Measurements from ENCODE around the gene PNPLA6.

PNPLA6 gene

DNA sequence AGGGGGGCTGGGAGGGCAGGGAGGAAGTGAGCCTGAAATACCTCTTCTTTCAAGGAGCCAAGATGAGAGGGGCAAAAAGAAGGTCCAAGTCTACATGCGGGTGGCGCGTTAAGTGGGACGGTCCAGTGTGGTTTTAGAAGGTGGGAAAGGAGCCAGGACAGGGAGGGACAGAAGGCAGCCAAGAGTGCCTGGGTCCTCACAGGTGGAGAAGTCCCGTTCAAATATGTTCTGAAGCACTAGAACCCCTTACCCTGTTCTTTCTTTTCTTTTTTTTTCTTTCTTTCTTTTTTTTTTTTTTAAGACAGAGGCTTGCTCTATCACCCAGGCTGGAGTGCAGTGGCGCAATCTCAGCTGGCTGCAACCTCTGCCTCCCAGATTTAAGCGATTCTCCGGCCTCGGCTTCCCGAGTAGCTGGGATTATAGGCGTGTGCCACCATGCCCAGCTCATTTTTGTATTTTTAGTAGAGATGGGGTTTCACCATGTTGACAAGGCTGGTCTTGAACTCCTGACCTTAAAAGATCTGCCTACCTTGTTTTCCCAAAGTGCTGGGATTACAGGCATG, 67.5 kb downstream of the PNPLA6 start:
- DNase-seq: no peak

DNA sequence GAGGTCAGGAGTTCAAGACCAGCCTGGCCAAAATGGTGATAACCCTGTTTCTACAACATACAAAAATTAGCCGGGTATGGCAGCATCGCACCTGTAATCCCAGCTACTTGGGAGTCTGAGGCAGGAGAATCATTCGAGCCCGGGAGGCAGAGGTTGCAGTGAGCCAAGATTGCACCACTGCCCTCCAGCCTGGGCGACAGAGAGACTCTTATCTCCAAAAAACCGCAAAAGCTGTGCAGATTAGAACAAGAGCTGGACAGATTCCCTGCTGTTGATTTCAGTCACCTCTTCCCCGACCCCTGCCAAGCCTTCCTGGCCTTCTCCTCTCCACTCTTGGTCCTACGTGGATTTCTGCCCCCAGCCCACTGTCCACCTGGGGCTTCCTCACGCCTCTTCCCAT, 68.4 kb downstream of the PNPLA6 start:
- no peak for DNase-seq

DNA sequence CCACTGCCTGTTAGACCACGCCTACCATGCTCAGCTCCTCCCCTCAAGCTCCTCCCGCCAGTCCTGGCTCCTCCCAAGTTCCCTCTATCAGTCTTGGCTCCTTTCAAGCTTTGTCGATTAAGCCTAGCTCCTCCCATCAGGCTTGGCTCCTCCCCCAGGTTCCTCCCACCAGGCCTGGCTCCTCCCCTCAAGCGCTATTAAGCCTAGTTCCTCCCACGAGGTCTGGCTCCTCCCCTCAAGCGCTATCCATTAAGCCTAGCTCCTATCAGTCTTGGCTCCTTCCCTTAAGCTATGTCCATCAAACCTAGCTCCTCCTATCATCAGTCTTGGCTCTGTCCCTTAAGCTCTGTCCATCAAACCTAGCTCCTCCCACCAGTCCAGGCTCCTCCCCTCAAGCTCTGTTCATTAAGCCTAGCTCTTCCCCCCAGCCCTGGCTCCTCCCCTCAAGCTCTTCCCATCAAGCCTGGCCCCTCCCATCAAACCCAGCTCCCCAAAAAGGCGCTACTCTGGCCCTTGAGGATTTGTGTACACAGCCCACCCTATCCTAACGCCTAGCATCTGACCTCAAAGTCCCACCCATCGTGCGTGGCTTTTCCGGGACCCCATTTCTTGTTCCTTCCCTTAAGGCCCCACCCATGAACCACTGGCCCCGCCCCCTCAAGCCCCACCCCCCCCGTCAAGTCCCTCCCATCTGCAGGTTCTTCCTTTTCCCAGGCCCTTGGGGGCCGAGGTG, 70.1 kb downstream of the PNPLA6 start:
- DNase-seq: peak; percentile 32

DNA sequence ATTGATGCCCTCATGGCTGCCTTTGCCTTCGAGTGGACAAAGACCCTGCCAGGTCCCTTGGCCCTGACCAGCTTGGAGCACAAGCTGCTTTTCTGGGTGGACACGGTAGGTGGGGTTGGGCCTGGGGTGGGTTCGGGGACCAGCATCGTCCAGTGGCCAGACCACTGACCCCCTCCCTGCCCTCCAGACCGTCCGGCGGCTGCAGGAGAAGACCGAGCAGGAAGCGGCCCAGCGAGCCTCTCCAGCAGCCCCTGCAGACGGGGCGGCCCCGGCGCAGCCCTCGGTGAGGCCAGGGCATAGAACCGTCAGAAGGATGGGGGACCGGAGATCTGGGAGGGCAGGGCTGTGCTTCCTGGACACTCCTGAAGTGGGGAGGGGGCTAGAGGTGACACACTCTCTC, 70.8 kb downstream of the PNPLA6 start:
- no peak for DNase-seq

DNA sequence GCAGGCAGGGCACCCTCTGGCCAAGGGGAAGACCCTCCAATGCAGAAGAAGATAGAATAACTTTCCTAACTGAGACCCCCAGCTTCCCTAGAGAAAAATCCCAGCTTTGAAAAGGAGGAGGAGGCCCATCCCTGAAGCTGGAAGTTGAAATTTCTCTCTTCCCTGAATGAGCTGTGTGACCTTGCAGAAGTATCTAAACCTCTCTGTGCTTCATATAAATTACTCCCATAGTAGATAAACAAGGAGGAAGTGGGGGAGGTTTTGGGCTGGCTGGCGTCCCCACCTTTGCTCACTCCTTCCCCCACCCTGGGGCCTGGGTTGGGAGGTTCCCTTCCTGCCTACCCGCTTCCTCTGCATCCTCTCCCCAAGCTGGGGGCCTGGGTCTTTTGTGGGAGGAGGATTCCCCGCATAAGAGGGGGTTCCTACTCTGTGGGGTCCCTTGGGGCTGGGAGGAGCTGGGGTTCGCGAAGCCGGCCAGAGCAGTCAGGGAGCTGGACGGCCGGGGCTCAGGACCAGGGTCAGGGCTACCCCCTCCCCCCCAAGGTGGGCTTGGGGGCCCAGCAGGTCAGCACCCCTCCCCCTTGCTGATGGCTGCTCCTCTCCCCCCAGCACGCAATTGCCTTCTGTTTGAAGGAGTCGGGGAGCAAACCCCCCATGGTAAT, 71.8 kb downstream of the PNPLA6 start:
- no peak for DNase-seq

DNA sequence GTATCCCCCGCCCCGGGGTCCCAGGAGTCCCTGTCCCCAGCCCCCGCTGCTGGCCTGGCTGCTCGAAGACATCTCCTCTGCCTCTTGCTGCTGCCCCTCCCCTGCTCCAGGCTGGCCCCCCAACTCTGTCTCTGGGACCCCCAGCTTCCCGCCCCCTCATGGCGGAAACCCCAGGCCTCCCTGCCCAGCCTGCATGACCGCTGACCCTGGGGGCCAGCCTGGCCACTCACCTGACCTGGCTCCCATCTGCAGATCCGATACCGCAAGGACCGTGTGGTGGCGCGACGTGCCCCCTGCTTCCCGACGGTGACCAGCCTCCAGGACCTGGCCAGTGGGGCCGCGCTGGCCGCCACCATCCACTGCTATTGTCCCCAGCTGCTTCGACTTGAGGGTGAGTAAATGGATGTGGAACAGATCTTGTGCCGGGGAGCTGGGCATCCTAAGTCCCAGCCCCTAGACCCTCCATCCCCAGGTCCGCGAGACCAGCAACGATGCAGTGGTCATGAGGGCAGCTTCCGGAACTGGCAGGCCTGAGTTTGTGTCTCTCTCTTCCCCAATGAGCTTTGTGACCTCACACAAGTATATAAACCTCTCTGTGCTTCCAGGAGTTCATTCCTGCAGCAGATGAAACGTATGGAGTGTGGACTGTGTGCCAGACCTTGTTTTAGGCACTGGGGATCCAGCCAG, 72.5 kb downstream of the PNPLA6 start:
- DNase-seq: no peak

DNA sequence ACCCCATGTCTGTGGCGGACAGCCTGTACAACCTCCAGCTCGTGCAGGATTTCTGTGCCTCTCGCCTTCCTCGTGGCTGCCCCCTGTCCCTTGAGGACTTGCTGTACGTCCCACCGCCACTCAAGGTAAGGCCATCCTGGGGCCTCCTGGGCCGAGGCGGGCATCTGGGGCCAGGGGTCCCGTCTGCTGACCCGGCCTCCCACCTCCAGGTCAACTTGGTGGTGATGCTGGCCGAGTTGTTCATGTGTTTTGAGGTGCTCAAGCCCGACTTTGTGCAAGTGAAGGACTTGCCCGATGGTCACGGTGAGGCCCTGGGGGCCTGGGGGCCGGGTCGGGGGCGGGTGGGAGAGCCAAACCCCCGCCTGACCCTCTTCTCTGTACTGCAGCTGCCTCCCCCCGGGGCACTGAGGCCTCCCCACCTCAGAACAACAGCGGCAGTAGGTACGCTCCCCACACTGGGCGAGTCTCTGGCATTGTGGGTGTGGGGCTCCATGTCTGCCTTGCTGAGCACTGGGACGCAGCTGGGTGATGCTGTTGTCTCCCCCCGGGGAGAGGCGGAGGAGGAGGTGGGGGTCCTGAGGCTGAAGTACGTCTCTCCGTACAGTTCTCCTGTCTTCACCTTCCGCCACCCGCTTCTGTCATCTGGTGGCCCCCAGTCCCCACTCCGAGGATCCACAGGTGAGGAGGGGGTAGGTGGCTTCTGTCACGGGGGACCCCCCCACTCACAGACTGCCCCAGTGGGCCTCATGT, 75.1 kb downstream of the PNPLA6 start:
- no peak for DNase-seq

All from EL (cell line).